HG02798 (cell line): Measurements from ENCODE around the gene ARSB.
"Not testable (repeated sequence)": the region's sequence is repeated elsewhere in the genome, so short reads cannot be mapped to it uniquely, and the experiment has no call there.

Experiments used
- ATAC-seq: cut with Tn5 transposase; IDR thresholded peaks from one replicate; pipeline ENCODE4 v1.9.1; 2021; ENCODE audit warnings: mild to moderate bottlenecking; ENCODE audit not compliant: unreplicated experiment, poor library complexity

The ARSB gene

GRCh38 chr5:78734950-78735349 is 250.2 kb downstream of the ARSB start:
- no peak for ATAC-seq

- no peak for ATAC-seq
Measured at GRCh38 chr5:78734094-78734845, 250.8 kb downstream of the ARSB start.

- not testable (repeated sequence) for ATAC-seq
Measured at GRCh38 chr5:78732721-78733120, 252.4 kb downstream of the ARSB start.

GRCh38 chr5:78731884-78732283 is 253.2 kb downstream of the ARSB start:
- no peak for ATAC-seq

GRCh38 chr5:78730300-78731094 is 254.6 kb downstream of the ARSB start:
- ATAC-seq = no peak

- peak; percentile 88 for ATAC-seq
Measured at GRCh38 chr5:78727786-78728761, 257.0 kb downstream of the ARSB start.
